Measurements from ENCODE around the gene CHCT1. TPM values are rescaled to one million over a fixed set of nuclear protein-coding genes. Genes with fewer than 3 reads are reported as not detected.

CHCT1 gene
- total and polyA plus RNA-seq, 2 of the 8 experiments (the other 6 are each of a cell fraction or from before 2014, with no cell fraction given), result 0.06 TPM; not detected in 1

DNA sequence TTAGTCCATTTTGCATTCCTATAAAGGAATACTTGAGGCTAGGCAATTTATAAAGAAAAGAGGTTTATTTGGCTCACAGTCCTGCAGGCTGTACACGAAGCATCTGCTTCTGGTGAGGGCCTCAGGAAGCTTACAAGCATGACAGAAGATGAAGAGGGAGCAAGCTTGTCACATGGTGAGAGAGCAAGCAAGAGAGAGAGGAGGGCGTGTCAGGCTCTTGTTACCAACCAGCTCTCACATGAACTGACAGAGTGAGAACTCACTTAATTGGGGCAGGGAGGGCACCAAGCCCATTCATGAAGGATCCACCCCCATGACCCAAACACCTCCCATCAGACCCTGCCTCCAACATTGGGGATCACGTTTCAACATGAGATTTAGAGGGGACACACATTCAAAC is 1.6 kb downstream of the CHCT1 start (continued):
- no peak for TF ChIP-seq SAP30 (IDR thresholded peaks at IDR 0.05; ENCODE audit: insufficient read depth, insufficient replicate concordance, low read length)
- no peak for TF ChIP-seq SIN3A (conservative IDR thresholded peaks at IDR 0.05 in 1 of 2, IDR thresholded peaks at IDR 0.05 in 1 of 2; ENCODE audit: low read depth in 1 of 2, low read length in 2 of 2)
- TF ChIP-seq TAF7 (optimal IDR thresholded peaks at IDR 0.05; ENCODE audit: borderline replicate concordance, low read depth, low read length), result no peak
- no peak for TF ChIP-seq SIRT6 (IDR thresholded peaks at IDR 0.05; ENCODE audit: low read length)

Data from H1 (cell line).